GM21515 (cell line): ENCODE data around the gene WASHC4.
"Not testable (repeated sequence)": the region's sequence is repeated elsewhere in the genome, so short reads cannot be mapped to it uniquely, and the experiment has no call there.

Experiments
- ATAC-seq: cut with Tn5 transposase; IDR thresholded peaks from one replicate; pipeline ENCODE4 v1.9.1; 2021; ENCODE audit not compliant: unreplicated experiment

Gene WASHC4

GRCh38 chr12:105164068-105164467, 56.5 kb downstream of the WASHC4 start:
- ATAC-seq = no peak

- ATAC-seq = no peak
These were observed 59.2 kb downstream of the WASHC4 start for GRCh38 chr12:105166736-105167135.

GRCh38 chr12:105167346-105167745, 59.8 kb downstream of the WASHC4 start:
- ATAC-seq = no peak

- ATAC-seq = no peak
These were observed 60.5 kb downstream of the WASHC4 start for GRCh38 chr12:105168006-105168405.

- ATAC-seq = no peak
These were observed 62.6 kb downstream of the WASHC4 start for GRCh38 chr12:105170139-105170538.

- no peak for ATAC-seq
These were observed 64.3 kb downstream of the WASHC4 start for GRCh38 chr12:105171691-105172436.

GRCh38 chr12:105175397-105175990, 68.0 kb downstream of the WASHC4 start:
- no peak for ATAC-seq

GRCh38 chr12:105177208-105177607, 69.7 kb downstream of the WASHC4 start:
- ATAC-seq = no peak

GRCh38 chr12:105179114-105179513, 71.6 kb downstream of the WASHC4 start:
- ATAC-seq = not testable (repeated sequence)

- ATAC-seq = not testable (repeated sequence)
These were observed 75.9 kb downstream of the WASHC4 start for GRCh38 chr12:105183406-105183805.

GRCh38 chr12:105183976-105184375, 76.4 kb downstream of the WASHC4 start:
- not testable (repeated sequence) for ATAC-seq

- no peak for ATAC-seq
These were observed 81.8 kb downstream of the WASHC4 start for GRCh38 chr12:105189293-105189692.

GRCh38 chr12:105190530-105190929, 83.0 kb downstream of the WASHC4 start:
- ATAC-seq = no peak

- no peak for ATAC-seq
These were observed 85.2 kb downstream of the WASHC4 start for GRCh38 chr12:105192624-105193225.

GRCh38 chr12:105194947-105195346, 87.4 kb downstream of the WASHC4 start:
- no peak for ATAC-seq

GRCh38 chr12:105196090-105196489, 88.6 kb downstream of the WASHC4 start:
- ATAC-seq = no peak

GRCh38 chr12:105198961-105199360, 91.4 kb downstream of the WASHC4 start:
- ATAC-seq = no peak

- no peak for ATAC-seq
These were observed 92.9 kb downstream of the WASHC4 start for GRCh38 chr12:105200385-105200784.

GRCh38 chr12:105201299-105201698, 93.8 kb downstream of the WASHC4 start:
- ATAC-seq = no peak

GRCh38 chr12:105202202-105202601, 94.7 kb downstream of the WASHC4 start:
- ATAC-seq = no peak

GRCh38 chr12:105204127-105204526, 96.6 kb downstream of the WASHC4 start:
- no peak for ATAC-seq

GRCh38 chr12:105204916-105205315, 97.4 kb downstream of the WASHC4 start:
- ATAC-seq = no peak
